VCaP (cell line): ENCODE measurements around the gene RPTOR.

ENCODE experiments used
- H3K27ac ChIP-seq: fragments of 450-650 bp; 2 replicates; pipeline ENCODE4 v1.5.1; 2017
- TF ChIP-seq, protein P1 (sequence below): fragments of 450-650 bp; conservative IDR thresholded peaks from 2 replicates; pipeline ENCODE4 v1.5.1; 2017; ENCODE audit warnings: mild to moderate bottlenecking, moderate library complexity

Gene RPTOR

DNA sequence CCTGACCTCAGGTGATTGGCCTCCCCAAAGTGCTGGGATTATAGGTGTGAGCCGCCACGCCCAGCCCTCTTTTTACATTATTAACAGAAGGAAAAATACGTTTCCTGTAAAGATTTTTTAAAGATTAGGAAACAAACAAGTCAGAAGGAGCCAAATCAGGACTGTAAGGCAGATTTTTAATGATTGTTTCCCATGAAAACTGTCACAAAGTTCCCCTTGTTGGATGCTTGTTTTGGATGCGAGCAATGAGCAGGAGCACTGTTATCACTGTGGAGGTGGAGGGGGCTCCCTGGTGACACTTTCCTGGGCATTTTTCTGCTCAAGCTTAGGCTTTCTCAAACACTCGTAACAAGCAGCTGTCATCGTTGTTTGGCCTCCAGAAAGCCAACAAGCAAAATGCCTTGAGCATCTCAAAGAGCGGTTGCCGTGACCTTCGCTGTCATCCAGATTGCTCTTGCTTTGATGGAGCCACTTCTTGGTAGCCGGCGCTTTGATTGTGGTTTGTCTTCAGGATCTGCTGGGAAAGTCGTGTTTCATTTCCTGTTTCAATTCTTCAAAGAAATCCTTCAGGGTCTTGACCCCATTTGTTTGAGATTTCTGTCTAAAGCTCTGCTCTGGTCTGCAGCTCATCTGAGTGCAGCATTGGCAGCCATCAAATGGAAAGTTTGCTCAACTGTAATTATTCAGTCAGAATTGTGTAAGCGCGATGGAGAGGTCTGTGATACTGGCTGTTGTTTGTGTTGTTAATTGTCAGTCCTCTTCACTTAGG is 128.7 kb downstream of the RPTOR start:
- no peak overlapping the region for H3K27ac ChIP-seq
- TF ChIP-seq, protein P1, sequence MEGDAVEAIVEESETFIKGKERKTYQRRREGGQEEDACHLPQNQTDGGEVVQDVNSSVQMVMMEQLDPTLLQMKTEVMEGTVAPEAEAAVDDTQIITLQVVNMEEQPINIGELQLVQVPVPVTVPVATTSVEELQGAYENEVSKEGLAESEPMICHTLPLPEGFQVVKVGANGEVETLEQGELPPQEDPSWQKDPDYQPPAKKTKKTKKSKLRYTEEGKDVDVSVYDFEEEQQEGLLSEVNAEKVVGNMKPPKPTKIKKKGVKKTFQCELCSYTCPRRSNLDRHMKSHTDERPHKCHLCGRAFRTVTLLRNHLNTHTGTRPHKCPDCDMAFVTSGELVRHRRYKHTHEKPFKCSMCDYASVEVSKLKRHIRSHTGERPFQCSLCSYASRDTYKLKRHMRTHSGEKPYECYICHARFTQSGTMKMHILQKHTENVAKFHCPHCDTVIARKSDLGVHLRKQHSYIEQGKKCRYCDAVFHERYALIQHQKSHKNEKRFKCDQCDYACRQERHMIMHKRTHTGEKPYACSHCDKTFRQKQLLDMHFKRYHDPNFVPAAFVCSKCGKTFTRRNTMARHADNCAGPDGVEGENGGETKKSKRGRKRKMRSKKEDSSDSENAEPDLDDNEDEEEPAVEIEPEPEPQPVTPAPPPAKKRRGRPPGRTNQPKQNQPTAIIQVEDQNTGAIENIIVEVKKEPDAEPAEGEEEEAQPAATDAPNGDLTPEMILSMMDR = no peak

GRCh38 chr17:80675438-80676095 is 130.9 kb downstream of the RPTOR start:
- H3K27ac ChIP-seq = no peak overlapping the region
- TF ChIP-seq, protein P1 = no peak

DNA sequence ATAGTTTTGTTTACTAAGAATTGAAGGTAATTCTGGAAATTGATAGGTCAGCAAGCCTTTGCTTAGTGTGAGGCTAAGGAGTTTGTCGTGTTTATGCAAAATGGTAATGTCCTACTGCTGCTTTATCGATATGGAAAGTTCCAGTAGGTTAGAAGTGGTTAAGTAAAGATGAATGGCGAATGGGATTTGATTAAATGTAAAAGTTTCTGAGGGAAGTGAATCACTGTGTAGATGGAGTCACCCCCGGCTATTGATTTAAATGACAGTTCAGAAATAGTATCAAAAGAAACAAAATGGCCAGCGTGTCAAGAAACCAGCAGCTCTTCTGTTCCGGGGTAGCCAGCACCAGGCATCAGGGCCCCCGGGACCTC is 131.4 kb downstream of the RPTOR start:
- TF ChIP-seq, protein P1 = no peak
- no peak overlapping the region for H3K27ac ChIP-seq

GRCh38 chr17:80676564-80676963 is 131.9 kb downstream of the RPTOR start:
- H3K27ac ChIP-seq = no peak overlapping the region
- TF ChIP-seq, protein P1 = no peak

DNA sequence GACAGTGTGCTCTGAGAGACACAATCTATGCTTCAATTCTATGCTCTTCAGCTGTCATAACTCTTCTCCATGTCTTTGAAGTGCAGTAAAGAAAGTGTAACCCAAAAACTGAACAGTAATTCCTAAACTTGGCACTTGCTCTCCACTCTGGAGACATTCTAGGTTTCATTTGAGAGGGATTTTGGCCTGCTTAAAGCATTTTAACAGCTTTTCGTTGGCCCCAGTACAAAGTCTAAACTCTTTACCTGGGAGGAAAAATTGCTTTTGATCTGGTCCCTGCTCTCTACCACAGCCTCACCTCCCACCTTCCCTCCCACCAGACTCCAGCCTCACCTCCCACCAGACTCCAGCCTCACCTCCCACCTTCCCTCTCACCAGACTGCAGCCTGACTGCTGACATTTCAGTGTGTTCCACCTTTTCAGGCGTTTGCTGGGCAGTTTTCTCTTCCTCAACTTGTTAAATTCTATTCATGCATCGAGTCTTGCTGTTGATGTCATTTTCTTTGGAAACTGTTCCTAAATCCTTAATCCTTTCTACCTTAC is 132.6 kb downstream of the RPTOR start:
- H3K27ac ChIP-seq = no peak overlapping the region
- TF ChIP-seq, protein P1 = no peak

DNA sequence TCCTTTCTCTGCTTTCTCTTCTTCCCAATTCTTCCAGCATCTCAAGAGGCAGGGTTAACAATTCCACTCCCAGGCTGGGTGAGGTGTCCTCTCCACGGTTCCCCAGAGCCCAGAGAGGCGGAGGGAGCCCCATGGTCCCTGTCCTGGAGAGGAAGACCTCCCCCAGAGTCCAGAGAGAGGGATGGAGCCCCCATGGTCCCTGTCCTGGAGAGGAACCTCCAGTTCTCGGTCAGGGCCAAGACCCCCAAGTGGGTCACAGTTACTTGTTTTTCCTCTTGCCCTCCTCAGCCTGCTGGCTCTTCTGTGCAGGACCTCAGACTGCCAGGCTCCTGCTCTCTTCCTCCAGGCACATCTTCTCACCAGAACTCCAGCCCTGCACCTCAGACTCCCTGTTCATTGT is 135.2 kb downstream of the RPTOR start:
- no peak overlapping the region for H3K27ac ChIP-seq
- TF ChIP-seq, protein P1 = no peak

- no peak overlapping the region for H3K27ac ChIP-seq
- TF ChIP-seq, protein P1 = no peak
Measured at GRCh38 chr17:80681215-80681614, 136.6 kb downstream of the RPTOR start.
